Measurements from ENCODE around the gene FATE1.

The FATE1 gene

GRCh38 chrX:151703487-151703886 is 12.3 kb upstream of the FATE1 start:
- no peak for DNase-seq (ENCODE audit: low read depth in 3 of 3)

DNA sequence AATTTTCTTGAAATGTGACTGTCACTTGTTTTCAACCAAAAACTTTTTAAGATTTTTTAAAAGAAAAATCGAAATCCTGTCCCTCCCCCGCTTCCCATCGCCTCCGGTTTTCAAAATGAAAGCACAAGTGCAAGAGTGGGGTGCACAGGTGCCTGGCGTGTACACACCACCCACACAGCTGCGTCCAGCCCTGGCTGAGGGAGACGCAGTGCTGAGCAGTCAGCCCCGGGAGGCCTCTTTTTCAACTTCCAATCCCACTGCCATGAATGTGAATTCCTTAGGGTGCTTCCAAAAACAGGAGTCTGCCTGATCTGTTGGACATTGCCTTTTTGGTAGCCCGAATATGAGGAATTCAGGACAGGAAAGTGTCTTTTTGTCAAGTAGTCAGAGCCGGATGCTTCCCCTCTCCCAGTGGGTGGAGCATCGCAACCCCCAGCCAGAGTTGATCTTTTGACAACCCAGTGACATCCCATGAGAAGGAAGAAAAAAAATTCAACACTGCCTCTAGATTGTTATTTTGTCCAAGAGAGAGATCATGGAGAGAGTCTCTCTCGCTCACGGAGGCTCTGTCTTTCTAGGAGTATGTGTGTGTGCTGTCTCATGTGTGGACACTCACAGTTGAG is 11.7 kb upstream of the FATE1 start:
- no peak for DNase-seq (ENCODE audit: low read depth in 3 of 3)

DNA sequence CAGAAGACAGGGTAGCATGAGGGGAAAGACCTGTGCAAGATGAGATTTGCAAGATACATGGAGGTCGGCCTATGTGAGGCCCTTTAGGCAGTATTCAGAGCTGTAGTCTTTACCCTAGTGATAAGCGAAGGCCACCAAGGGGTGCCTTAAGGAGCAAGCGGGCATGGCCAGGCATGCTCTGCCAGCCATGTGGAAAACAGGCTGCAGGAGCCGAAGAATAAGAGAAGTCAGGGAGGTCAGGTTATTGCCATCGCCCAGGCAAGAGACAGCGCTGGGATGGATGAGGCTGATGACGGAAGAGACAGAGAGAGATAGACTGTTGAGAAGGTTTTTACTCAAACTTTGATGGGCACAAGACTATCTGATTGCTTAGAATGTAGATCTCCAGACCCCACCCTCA is 7.0 kb upstream of the FATE1 start:
- DNase-seq (ENCODE audit: low read depth in 3 of 3), result no peak

GRCh38 chrX:151710457-151710856 is 5.4 kb upstream of the FATE1 start:
- no peak for DNase-seq (ENCODE audit: low read depth in 3 of 3)

- no peak for DNase-seq (ENCODE audit: low read depth in 3 of 3)
Measured at GRCh38 chrX:151711154-151711553, 4.7 kb upstream of the FATE1 start.

DNA sequence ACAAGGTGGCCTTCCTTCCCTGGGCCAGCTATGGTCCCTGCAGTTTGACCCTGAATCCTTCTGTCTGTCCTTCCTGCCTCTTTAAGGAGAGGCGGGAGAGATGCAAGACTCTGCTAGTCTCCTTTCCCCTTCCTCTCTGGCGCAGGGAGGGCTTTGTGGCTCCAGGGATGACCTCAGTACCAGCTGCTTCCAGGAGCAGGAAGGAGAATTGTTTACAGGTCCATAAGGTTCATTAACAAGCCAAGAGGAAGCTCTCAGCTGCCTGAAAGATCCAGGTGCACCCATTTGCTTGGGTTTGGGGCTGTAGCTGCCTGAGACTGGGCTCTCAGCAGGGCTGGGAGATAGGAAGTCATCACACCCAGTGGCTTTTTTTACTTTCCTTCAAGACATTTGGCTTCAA is 4.0 kb upstream of the FATE1 start:
- DNase-seq (ENCODE audit: low read depth in 3 of 3), result no peak

GRCh38 chrX:151712253-151712652 is 3.6 kb upstream of the FATE1 start:
- no peak for DNase-seq (ENCODE audit: low read depth in 3 of 3)

- DNase-seq (ENCODE audit: low read depth in 3 of 3), result peak in 1 of 3 experiments; percentile 4
Measured at GRCh38 chrX:151713849-151714248, 2.0 kb upstream of the FATE1 start.

- DNase-seq (ENCODE audit: low read depth in 3 of 3), result no peak
Measured at GRCh38 chrX:151714362-151714761, 1.5 kb upstream of the FATE1 start.

DNA sequence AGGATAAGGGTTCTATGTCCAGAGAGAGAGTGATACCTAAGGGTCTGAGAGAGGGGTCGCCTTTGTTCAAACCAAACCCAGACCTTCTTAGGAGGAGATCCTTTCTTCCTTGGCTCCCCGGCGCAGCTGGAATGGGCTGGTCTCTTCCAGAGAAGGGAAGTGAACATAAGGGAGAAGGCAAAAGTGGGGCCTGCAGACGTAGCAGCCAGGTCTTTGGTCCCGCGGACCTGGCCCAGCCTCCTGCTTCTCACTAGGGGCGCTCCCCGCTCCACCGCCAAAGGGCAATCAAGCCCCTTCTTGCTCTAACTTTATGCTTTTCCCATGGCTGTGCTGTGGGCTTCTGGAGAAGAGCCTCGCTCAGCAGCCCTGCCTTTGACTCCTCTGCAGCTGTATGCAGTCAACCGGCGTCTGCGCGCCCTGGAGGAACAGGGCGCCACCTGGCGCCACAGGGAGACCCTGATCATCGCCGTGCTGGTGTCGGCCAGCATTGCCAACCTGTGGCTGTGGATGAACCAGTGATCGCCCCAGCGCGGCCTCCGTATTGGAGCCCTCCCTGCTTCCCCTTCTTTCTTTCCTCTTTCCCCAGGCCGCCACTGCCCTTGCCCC is 6.5 kb downstream of the FATE1 start:
- no peak for DNase-seq (ENCODE audit: low read depth in 3 of 3)

DNA sequence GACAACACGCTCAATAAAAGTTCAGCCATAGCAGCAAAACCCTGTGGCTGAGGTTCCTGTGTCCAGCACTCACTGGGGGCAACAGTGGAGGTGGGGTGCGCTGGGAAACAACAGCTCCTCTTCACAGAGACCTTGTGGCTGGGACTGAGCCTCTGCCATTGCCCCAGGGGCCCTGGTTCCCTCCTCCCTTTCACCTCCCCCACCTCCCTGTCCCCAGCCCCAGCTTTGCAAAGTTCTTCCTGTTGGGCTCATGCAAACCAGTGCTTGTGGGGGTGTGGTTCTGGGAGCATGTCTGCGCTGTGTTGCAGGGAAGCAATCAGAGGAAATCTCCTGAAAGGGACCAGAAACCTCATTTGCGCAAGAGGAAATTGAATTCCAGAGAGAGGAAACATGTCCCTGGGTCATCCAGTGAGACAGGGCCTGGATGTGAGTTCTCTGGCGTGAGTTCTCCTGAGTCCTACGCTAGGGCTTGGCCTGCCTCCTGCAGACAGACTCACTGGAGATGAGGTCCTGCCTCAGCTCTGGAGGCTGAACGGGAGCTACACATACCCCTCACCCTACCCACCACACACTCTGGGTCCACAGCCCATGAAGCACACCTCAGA is 7.4 kb downstream of the FATE1 start:
- DNase-seq (ENCODE audit: low read depth in 3 of 3), result no peak

DNA sequence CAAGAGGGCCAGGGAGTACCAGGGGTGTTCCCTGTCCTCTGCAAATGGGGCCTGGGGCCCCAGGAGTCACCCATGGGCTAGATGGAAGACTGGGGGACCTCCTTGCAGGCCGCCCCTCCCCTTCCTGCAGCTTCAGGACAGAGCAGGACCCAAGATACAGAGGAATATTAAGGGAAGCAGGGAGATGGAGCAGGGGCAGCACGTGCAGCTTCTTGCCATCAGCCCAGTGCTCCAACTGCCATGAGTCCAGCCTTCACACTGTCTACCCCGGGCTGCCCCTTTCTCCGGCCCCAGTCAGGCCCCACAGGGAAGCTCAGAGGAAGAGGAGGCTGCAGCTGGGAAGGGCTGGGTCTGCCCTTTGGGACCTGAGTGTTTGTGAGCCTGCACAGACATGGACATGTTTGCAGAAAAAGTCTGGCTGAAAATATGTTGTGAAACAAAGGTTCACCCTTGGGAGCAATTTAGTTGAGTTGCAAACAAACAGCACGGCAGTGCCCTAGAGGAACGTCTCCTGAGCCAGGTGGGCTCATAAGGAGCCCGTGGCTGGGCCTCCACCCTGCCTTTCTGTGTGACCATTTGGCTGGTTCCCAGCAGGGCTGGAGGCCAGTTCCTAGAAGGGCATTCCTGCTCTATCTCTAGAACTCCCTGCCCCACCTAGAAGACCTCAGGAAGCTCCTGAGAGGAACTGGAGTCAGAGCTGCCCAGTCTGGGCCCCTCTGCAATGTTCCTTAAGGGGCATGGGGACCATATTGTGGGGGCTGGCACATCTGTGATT is 8.9 kb downstream of the FATE1 start:
- DNase-seq (ENCODE audit: low read depth in 3 of 3), result no peak

- DNase-seq (ENCODE audit: low read depth in 3 of 3), result no peak
Measured at GRCh38 chrX:151725338-151725614, 9.4 kb downstream of the FATE1 start.

DNA sequence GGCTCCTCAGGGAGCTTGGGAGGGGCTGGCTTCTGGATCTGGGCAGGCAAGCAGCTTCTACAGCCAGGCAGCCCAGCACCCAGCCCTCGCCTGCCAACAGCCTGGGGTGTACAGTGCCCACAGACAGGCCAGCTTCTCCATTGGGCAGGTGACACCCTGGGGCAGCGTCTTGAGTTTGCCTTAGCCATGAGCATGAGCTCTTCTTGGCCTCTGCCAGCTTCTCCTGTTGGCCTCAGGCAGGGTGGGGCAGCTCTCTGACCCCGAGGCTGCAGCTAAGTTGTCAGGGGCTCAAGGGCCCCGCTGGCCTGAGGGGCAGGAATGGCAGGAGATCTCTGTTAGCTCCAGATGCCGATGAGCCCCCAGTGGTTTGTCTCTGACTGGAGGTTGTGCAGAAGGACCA is 10.9 kb downstream of the FATE1 start:
- no peak for DNase-seq (ENCODE audit: low read depth in 3 of 3)

DNA sequence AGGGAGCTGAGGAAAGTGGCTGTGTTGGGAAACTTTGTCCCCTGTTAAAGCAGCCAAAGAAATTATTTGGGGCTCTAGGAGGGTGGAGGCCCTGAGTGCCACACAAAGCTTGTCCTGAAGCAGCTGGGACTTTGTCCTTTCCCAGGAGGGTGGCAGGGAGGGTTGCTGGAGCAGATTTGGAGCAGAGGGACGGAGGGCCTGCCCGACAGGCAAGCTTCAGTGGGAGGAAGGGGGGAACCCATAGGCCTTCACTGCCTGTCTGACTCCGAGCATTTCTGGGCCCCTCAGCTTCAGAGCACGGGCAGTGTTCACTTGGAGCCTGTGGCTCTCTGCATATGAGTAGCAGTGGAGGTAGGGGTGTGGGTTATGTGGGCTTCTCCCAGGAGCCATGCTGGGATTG is 11.5 kb downstream of the FATE1 start:
- no peak for DNase-seq (ENCODE audit: low read depth in 3 of 3)

- no peak for DNase-seq (ENCODE audit: low read depth in 3 of 3)
Measured at GRCh38 chrX:151729056-151729725, 13.4 kb downstream of the FATE1 start.

- DNase-seq (ENCODE audit: low read depth in 3 of 3), result no peak
Measured at GRCh38 chrX:151734446-151734845, 18.6 kb downstream of the FATE1 start, which contains the start of gene CNGA2. Gene CNGA2 (plus strand): TSS chrX:151734746. CDS start chrX:151738484, 3,738 bp downstream.

GRCh38 chrX:151735219-151735618 is 19.4 kb downstream of the FATE1 start:
- DNase-seq (ENCODE audit: low read depth in 3 of 3), result no peak

DNA sequence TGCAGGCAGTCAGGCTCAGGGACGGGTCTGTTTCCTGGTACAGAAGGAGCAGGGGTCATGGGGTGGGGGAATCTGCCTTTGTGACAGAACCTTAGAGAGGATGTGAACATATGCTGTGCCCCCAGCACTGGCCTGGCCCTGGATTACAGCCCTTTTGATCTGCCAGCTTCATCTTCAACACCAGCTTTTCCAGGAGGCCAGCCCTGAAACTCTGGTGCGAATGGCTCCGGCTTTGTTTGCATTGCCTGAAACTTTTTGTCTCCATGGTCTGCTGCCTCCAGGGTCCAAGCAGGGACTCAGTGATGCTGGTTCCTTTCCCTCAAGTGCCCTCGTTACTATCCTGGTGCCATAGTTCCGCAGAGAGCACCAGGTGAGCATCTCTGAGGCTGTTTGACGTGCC is 20.9 kb downstream of the FATE1 start:
- no peak for DNase-seq (ENCODE audit: low read depth in 3 of 3)

DNA sequence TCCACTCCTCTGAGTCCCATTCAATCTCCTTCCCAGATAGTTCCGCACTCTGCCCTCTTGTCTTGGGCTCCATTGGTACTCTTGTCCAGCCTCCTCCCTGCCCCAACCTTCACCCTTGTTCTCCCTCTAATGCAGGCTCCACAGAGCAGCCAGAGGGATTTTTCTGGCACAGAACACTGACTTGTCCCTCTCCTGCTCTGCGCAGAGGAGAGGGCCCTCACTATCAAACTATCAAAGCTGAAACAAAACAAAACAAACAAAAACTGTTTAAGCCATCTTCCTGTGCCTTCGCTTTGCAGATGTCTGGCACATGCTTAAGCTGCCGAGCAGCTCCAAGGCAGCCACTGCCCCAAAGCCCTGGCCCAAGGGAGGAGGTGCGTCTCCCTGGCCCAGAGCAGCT is 21.7 kb downstream of the FATE1 start:
- DNase-seq (ENCODE audit: low read depth in 3 of 3), result no peak

- DNase-seq (ENCODE audit: low read depth in 3 of 3), result no peak
Measured at GRCh38 chrX:151738751-151739150, 22.9 kb downstream of the FATE1 start.

DNA sequence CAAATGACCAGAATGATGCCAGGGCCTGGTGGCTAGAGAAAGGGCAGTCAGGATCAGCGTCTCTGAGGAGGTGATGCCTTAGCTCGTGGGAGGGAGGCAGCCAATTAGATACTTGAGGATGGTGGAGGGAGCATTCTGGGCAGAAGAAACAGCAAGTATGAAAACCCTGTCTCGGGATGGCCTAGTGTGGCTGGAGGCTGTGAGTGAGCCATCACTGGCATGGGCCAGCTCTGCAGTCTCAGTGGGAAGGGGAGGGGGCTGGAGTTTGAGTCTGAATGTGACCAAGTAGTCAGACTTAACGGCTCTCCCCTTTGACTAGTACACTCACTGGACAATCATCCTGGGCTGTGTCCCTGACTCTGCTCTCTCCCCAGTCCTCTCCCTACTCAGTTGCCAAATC is 25.8 kb downstream of the FATE1 start:
- no peak for DNase-seq (ENCODE audit: low read depth in 3 of 3)
